ENCODE results near the gene HIVEP1.

Gene HIVEP1

GRCh38 chr6:12208673-12209072, 196.6 kb downstream of the HIVEP1 start:
- TF ChIP-seq CREB5 (CRISPR knock-in tag; IDR thresholded peaks at IDR 0.05; ENCODE audit: low read depth) (no peak), ZFP3 (CRISPR knock-in tag; IDR thresholded peaks at IDR 0.05) (no peak), RARB (CRISPR knock-in tag; IDR thresholded peaks at IDR 0.05) (no peak), ZNF70 (CRISPR knock-in tag; IDR thresholded peaks at IDR 0.05) (no peak), TSHZ2 (CRISPR knock-in tag; IDR thresholded peaks at IDR 0.05) (no peak), OSR1 (CRISPR knock-in tag; IDR thresholded peaks at IDR 0.05) (no peak), ZNF565 (CRISPR knock-in tag; conservative IDR thresholded peaks at IDR 0.05; ENCODE audit: low read depth) (no peak), ESRRG (CRISPR knock-in tag; IDR thresholded peaks at IDR 0.05) (no peak), PPARA (CRISPR knock-in tag; IDR thresholded peaks at IDR 0.05; ENCODE audit: borderline replicate concordance) (no peak), SNAI2 (CRISPR knock-in tag; IDR thresholded peaks at IDR 0.05) (no peak), ZC3H10 (CRISPR knock-in tag; IDR thresholded peaks at IDR 0.05) (no peak), CSRNP3 (CRISPR knock-in tag; IDR thresholded peaks at IDR 0.05) (no peak), GLIS3 (CRISPR knock-in tag; IDR thresholded peaks at IDR 0.05) (no peak), PATZ1 (CRISPR knock-in tag; IDR thresholded peaks at IDR 0.05; ENCODE audit: borderline replicate concordance) (no peak), ARNTL (CRISPR knock-in tag; IDR thresholded peaks at IDR 0.05; ENCODE audit: borderline replicate concordance, low read depth) (no peak), TCF4 (CRISPR knock-in tag; IDR thresholded peaks at IDR 0.05; ENCODE audit: borderline replicate concordance) (no peak), TOX (CRISPR knock-in tag; IDR thresholded peaks at IDR 0.05; ENCODE audit: borderline replicate concordance) (no peak)
- ATAC-seq = no peak
